ENCODE results near the gene HES4.
"Not testable (repeated sequence)": the region's sequence is repeated elsewhere in the genome, so short reads cannot be mapped to it uniquely, and the experiment has no call there.

The HES4 gene

DNA sequence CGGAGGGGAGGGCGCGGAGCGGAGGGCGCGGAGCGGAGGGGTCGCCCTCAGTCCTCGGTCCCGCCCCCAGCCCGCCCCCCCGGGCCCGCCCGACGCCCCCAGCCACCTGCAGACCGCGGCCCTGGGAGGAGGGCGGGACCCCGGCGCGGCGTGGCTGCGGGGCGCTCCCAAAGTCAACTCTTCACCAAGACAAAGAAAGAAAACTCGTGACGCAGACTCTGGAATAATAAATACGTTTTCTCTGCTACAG, 1.2 kb downstream of the HES4 start:
- no peak for DNase-seq (ENCODE audit: low spot score)

DNA sequence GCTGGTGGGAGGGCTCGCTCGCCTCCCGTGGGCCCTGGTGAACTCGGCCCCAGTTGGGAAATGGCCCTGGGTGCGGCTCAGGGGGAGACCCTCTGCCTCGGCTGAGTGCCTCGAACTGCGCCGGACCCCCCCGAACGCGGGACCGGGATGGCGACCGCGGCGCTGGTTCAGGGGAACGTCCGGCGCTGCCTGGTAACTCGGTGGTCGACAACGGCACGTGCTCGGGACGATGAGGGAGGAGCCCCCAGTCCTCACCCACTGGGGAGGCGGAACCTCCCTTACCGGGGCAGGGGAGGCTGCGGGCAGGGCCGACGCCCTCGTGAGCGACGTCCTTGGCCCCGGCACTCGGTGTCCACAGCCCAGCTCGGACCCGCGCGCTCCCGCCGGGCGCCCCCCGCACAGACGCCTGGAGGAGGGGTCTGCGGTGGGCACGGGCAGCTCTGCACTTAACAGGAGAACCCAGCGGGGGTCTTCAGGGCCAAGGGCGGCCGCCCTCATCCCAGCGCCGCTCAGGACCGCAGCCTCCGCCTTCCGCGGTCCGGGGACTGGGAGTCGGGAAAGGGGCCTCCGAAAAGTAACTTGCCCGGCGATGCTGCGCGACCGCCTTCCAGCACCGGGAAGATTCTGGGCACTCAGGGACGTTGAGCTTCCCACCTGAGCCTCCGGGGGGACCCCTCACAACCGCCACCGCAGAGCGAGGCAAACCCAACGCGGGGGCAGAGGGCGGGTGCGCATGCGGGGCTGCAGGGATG, 1.7 kb downstream of the HES4 start:
- DNase-seq (ENCODE audit: low spot score) = no peak

DNA sequence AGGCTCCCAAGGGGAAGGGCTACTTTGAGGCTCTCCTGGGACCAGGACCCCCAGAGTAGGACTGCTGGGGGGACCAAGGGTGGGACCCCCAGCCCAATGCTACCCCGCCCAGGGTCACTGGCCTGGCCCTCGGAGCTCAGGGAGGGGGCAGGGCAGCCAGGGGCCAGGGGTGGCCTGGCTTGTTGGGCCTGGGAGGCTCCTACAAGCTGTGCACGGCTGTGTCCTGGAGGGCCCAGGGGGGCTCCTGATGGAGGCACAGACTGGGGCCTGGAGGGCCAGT, 2.2 kb downstream of the HES4 start:
- DNase-seq (ENCODE audit: low spot score) = no peak

DNA sequence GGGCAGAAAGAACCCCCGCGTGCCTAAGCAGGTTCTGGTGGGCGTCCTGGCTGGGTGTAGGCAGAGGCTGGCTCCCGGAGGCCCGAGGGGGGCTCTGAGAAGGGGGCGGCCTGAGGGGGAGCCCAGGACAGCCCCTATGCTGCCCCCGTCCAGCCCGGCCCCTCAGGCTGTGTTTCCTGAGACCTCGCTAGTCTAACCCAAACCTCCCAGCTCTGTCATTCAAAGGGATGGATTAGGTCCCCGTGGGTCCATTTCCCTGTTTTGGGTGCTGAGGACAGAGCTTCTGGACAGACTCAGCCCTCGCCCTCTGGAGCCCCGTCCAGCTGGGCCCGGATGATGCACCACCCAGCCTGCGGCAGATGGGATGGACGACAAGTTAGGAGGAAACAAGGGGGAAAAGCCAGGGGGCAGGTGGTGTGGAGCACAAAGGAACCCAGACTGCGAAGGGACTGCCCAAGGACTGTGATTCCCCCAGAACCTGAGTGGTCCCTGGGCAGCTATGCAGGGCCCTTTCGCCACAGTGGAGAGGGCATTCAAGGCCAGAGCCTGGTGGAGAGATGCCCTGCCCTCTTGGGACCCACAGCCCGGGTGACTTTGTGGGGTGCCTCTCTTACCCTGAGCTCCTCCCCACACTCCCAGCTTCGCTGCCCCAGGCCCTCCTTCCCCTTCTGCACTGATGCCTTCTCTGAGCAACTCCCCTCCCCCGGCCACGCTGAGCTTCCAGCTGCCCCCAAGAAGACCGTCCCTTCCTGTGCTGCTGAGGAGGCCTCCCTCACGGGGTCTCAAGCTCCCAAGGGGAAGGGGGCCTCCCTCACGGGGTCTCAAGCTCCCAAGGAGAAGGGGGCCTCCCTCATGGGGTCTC, 2.8 kb downstream of the HES4 start:
- DNase-seq (ENCODE audit: low spot score) = no peak

DNA sequence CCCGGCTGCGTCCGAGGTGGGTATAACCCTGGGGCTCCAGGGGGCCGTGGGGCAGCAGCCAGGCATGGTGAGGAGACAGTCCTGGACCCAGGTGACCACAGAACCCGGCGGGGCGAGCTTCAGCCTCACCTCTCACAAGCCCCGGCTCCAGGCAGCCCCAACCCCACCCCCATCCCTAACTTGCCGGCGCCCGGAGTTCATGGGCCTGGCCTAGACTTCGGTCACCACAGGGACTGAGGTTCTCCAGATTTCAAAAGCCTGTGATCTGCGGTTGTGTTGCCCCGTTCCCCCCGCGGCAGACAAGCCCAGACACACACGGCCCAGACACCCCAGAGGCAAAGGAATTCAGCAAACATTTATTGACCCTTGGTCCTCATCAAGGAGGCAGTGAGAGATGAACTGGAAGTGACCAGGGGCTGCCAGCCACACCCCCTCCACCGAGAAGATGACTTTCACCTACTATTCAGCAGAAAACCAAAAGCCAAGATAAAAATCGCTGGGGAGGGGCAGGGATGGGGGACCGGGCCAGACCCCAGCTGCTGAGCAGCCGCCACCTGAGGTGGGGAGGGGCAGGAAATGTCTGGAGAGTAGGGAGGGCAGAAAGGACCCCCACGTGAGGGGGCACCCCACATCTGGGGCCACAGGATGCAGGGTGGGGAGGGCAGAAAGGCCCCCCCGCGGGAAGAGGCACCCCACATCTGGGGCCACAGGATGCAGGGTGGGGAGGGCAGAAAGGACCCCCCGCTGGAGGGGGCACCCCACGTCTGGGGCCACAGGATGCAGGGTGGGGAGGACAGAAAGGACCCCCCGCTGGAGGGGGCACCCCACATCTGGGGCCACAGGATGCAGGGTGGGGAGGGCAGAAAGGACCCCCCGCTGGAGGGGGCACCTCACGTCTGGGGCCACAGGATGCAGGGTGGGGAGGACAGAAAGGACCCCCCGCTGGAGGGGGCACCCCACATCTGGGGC, 3.9 kb downstream of the HES4 start:
- DNase-seq (ENCODE audit: low spot score) = no peak

DNA sequence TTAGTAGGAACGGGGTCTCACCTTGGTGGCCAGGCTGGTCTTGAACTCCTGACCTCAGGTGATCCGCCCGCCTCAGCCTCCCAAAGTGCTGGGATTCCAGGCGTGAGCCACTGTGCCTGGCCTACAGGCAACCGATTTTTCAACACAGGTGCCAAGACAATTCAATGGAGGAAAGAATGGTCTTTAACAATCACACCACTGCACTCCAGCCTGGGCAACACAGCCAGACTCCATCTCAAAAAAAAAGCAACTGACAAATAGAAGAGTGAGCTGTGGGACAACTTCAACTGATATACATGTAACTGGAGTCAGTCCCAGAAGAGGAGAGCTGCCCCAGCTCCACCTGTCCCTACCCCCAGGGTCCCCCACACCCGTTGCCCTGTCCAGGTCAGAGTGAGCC, 5.4 kb downstream of the HES4 start:
- DNase-seq (ENCODE audit: low spot score) = not testable (repeated sequence)

DNA sequence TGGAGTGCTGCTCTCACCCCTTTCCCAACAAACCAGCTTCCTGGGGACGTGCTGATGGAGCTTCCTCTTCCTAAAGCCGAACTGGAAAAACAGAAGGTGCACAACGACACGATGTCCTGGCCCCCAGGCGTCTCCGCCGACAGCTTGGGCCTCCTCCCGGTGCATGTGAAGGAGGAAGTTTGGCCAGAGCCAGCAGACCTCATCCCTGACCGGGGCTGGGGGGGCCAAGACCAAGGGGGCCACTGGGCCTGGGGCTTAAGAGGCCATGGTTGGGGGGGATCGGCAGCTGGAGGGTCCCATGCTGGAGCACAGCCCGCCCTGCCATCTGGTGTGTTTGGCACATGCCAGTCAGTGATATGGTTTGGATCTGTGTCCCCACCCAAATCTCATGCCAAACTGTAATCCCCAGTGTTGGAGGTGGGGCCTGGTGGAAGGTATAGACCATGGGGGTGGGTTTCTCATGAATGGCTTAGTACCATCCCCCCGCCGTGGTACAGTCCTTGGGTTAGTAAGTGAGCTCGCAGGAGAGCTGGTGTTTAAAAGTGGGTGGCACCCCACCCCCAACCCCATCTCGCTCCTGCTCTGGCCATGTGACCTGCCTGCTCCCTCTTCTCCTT, 6.4 kb downstream of the HES4 start:
- no peak for DNase-seq (ENCODE audit: low spot score)

DNA sequence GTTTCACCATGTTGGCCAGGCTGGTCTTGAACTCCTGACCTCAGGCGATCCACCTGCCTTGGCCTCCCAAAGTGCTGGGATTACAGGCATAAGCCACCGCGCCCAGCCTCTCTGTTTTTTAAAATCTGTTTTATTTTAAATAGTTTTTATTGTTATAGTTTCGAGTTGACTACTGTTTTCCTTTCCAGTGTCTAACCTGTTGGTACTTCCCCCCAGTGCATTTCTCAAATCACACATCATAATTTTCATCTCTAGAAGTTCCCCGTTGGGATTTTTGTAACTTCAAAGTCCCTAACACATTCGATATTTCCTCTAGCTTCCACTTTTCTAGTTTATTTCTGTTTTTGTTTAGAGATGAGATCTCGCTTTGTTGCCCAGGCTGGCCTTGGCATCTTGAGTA, 7.5 kb downstream of the HES4 start:
- no peak for DNase-seq (ENCODE audit: low spot score)

DNA sequence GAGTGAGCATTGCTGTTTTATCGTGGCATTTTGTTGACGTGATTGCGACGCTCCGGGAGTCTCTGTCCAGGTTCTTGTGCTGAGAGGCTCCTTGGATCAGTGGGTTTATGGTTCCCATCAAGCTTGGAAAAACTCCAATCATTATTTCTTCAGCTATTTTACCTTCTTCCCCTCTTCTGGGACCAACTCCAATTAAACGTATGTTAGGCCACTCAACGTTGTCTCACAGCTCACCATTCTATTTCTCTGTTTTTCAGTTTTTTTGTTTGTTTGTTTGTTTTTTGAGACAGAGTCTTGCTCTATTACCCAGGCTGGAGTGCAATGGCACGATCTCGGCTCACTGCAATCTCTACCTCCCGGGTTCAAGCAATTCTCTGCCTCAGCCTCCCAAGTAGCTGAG, 8.0 kb downstream of the HES4 start:
- DNase-seq (ENCODE audit: low spot score) = no peak

DNA sequence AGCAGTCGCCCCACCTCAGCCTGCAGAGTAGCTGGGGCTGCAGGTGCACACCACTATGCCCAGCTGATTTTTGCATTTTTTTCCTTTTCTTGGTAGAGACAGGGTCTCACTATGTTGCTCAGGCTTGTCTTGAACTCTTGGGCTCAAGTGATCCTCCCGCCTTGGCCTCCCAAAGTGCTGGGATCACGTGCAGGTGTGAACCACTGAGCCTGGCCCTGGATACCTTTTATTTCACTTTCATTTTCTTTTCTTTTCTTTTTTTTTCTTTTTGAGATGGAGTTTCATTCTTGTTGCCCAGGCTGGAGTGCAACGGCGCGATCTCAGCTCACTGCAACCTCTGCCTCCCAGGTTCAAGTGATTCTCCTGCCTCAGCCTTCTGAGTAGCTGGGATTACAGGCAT, 8.6 kb downstream of the HES4 start:
- DNase-seq (ENCODE audit: low spot score) = not testable (repeated sequence)

DNA sequence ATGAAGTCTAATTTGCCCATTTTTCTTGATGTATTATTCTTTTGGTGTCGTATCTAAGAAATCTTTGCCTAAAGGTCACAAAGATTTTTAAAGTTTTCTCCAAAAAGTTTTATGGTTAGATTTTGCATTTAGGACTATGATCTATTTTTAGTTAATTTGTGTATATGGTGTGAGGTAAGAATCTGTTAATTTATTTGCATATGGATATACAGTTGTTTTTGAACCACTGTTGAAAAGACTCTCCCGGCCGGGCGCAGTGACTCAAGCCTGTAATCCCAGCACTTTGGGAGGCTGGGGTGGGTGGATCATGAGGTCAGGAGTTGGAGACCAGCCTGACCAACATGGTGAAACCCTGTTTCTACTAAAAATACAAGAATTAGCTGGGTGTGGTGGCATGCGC, 11.8 kb downstream of the HES4 start:
- DNase-seq (ENCODE audit: low spot score) = not testable (repeated sequence)

DNA sequence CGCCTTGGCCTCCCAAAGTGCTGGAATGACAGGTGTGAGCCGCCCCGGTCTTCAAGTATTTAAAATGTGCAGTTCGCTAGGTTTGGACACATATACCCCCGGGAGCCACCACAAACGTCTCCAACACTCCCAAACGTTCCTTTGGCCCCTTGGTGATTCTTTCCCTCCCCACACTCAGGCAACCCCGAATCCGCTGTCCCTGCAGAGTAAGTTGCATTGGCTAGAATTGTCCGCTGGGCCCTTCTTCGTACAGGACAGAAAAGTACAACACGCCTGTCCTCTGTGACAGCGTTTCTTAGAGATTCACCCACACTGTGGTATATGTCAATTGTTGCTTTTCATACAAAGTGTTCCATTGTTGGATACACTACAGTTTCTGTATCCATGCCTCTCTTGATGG, 14.8 kb downstream of the HES4 start:
- no peak for DNase-seq (ENCODE audit: low spot score)

DNA sequence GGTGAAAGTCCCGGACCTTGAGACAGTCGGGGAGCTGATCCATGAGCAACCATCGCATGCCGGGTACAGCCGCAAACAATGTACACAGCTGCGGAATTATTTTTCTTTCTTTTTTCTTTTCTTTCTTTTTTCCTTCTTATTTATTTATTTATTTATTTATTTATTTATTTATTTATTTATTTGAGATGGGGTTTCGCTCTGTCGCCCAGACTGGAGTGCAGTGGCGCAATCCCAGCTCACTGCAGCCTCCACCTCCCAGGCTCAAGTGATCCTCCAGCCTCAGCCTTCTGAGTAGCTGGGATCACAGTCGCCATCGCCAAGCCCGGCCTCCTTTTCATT, 15.5 kb downstream of the HES4 start:
- DNase-seq (ENCODE audit: low spot score) = no peak

DNA sequence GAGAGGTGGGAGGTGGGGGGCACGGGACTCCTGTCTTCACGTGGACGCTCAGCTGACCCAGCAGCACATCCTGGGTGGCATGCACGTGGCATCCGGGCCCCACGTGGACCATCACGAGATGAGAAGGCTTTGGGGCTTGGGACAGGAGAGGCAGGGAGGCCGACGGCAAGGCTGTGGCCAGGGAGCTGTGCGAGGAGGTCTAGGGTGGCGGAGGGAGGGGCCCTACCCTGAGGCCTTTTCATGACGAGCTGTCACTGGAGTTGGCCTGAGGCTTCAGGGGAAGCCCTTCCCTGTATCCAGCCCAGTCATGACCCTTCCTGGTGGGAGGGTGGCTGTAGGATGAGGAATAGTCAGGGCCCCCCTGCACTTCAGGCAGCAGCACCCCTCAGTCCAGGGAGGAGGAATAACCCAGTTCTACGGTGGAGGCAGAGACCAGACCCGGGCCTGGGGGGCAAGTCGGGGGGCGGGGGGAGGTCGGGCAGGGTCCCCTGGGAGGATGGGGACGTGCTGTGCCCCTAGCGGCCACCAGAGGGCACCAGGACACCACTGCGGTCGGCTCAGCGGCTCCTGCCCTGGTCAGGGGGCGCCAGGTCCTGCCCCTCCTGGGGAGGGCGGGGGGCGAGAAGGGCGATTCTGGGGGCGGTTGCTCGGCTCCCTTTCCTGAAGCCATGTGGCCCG, 16.0 kb downstream of the HES4 start:
- peak; percentile 89 for DNase-seq (ENCODE audit: low spot score)

DNA sequence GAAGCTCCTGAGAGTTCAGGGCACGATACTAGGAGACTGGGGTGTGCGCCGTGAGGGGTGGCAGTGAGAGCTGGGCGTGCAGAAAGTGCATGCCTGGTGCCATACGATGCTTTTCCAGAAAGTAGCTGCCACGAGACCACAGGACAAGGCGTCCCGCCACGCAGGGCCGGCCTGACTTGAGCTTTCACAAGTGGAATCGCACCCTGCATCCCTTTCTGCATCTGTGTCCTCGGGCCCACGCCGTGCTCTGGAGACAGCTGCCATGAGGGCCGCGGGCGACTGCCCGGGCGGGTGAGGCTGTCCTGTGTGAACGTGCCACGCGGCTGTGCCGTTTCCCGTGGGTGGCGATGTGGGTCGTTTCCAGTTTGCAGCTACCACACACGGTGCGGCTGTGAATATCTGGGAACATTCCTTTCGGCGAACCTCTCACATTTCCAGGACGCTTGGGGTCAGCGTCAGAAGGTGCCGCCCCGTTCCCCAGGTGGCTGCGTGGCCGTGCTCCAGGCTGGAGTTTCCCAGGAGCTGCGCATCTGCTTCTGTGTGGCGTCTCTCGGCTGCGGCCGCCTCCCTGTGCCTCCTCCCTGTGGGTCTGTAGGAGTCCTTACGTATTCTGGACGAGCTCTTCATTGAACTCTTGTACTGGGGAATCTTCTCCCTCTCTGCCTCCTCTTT, 17.0 kb downstream of the HES4 start:
- DNase-seq (ENCODE audit: low spot score) = no peak

DNA sequence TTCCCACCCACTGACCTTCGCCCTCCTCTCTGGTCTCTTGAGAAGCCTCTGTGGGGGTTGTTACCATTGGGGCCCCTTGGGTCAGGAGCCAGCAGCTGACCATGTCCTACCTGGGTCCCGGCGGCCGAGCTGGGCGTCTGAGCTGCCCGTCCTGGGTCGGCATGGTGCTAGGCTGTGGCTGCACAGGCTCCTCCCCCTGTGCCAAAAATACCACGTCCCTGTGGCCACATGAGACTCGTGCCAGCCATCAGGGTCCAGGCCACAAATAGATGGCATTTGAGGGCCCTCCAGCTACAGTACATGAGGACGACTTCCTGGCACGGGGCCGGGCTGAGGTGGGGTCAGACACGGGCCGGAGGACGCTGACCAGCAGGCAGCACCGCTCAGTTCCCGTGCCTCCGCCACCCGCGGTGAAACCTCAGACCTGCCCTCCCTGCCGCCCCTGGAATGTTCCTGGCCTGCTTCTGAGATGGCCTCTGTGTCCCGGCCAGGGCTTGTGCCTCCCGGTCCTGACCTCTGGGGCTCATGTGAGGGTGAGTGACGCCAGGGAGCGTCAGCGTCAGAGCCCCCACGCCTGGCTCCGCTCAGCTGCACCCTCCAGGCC, 17.8 kb downstream of the HES4 start, which contains the start of gene PERM1:
Gene PERM1 (minus strand): TSS at position 139 of the 604 bp plus-strand sequence. CDS start 1,064 bp downstream, outside the sequence.
- DNase-seq (ENCODE audit: low spot score) = no peak

DNA sequence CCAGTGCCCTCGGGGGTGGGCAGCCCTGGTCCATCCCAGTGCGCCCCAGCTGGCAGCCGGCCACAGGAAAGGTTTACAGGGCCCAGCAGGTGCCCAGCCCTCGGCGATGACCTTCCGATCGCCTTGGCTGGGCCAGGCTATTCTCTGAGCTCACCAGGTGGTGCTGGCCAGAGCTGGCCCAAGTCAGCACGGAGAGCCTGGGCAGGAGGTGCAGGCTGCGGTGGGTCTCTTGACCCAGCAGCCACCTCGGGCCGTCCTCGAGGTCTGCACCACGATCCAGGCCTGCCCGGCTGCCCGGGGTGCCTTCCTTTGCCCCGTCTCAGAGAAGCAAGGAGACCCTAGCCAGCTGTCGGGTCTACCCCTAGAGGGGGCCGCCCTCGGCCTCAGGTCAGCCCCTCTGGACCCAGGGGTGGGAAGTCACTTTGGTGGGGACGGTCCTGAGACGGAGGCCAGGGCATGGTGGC, 18.4 kb downstream of the HES4 start:
- no peak for DNase-seq (ENCODE audit: low spot score)

DNA sequence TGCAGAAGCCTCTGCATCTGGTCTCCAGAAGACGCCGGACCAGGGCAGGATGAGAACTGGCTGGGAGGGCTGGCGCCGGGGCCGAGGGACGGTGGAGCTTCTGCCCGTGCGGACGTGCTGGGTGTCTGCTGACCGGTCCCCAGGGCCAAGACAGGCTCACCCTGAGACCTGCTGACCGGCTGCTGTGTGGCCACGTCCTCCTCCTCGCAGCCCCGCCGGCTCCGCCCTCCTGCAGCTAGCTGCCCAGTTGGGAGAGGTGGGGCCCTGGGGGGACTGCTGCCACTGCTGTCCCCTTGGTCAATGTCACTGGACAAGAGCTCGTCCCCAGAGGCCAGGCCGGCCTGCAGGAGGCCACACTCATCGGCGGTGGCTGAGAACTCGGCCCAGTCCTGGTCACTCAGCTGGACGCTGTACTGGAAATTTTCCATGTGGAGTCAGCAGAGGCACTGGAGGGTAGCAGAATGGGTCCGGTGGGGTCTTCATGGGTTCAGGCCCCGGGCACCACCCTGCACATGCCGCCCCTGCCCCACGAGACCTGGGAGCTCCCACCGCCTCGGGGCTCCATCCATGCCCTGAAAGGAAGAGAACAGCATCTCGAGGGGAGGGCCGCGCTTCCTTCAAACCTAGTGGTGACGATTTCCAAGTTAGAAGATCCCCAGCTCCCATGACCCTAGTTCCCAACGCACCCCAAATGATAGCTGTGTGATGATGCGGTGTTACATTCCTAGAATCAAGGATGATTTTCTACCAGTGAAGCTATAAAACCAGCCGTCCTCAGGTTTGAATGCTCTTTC, 19.1 kb downstream of the HES4 start:
- DNase-seq (ENCODE audit: low spot score) = no peak

DNA sequence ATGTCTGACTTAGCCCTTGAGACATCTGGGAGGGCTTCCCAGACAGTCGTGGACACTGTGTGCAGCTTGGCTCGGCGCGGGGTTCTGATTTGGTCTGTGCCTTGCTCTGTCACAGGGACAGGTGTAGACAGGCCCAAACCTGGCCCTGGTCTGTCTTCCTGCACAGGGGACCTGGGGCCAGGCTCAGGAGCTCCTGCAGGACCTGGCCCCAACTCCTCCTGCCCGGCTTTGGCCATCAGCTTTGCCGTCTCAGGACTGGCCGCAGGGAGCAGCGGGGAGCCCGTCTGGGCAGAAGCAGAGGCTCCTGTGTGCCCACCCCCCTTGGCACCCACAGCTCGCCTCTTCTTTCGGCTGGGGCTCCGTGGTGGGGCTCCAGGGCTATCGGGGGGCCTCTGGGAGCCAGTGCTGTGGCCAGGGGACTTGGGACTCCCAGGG, 19.7 kb downstream of the HES4 start:
- DNase-seq (ENCODE audit: low spot score) = no peak

DNA sequence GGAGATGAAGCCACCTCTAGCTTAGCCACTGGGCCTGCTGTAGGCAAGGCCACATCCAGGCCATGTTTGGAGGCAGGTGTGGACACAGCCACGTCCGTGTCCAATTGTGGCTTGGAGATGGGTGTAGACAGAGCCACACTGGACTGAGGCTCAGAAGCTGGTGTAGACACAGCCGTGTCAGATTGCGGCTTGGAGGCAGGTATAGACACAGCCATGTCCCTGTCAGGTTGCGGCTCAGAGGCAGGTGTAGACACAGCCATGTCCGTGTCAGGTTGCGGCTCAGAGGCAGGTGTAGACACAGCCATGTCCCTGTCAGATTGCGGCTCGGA, 20.2 kb downstream of the HES4 start:
- DNase-seq (ENCODE audit: low spot score) = no peak
